ENCODE data around the gene TTPAL. TPM values are rescaled to one million over a fixed set of nuclear protein-coding genes. Genes with fewer than 3 reads are reported as not detected.

TTPAL gene
- total and polyA plus RNA-seq, 9 of the 15 experiments (the other 6 are each of a cell fraction or from before 2014, with no cell fraction given): 1.1 to 7.0 (median 2.6) TPM

GRCh38 chr20:44428174-44429016 is 47.3 kb upstream of the TTPAL start:
- BruUV-seq (replicated peaks): no TSS peak
- Histone ChIP-seq H3K36me3 (ENCODE audit: control insufficient read depth, insufficient read depth, low read length) (no peaks in the 10 kb centered on the region), H3K9me1 (ENCODE audit: control insufficient read depth, insufficient read depth, low read length) (no peaks in the 10 kb centered on the region), H3K27me3 (ENCODE audit: control insufficient read depth in 2 of 2, insufficient read depth in 2 of 2, low read length in 2 of 2) (peaks cover 31 to 57% of the 10 kb centered on the region in 2 experiments; a peak in 4 of 5 replicates), H3K4me2 (ENCODE audit: insufficient read depth, low read length) (no peak overlapping the region), H3K79me2 (ENCODE audit: control insufficient read depth, insufficient read depth, low read length) (no peaks in the 10 kb centered on the region), H3K9me3 (replicated peaks; ENCODE audit: control insufficient read depth, insufficient read depth, low read depth, low read length) (no peaks in the 10 kb centered on the region), H3K27ac (ENCODE audit: extremely low read depth, low read depth, low read length) (no peak overlapping the region), H4K20me1 (replicated peaks; ENCODE audit: control insufficient read depth, insufficient read depth, low read length) (peaks cover 3% of the 10 kb centered on the region; the same call in 1 of the 2 replicates), H2AFZ (ENCODE audit: low read depth, low read length) (no peak overlapping the region), H3K4me3 (no peak overlapping the region), H3K9ac (ENCODE audit: insufficient read depth in 1 of 2, low read depth in 2 of 2, low read length in 2 of 2) (no peak overlapping the region), H3K4me1 (replicated peaks in 1 of 2; ENCODE audit: control insufficient read depth in 2 of 2, insufficient read depth in 2 of 2, low read length in 2 of 2) (no peaks in the 10 kb centered on the region)
- ChIA-PET CTCF (ENCODE audit: low intra/inter-chr PET ratio) (no interaction called here), POLR2A (no interaction called here)
- no peak for ATAC-seq
- no peak for TF ChIP-seq CEBPG (CRISPR knock-in tag; IDR thresholded peaks at IDR 0.05)
- peak in 1 of 2 experiments; percentile 67; a peak in 2 of 4 replicates for TF ChIP-seq CEBPG (tag; conservative IDR thresholded peaks at IDR 0.05 in 1 of 2, IDR thresholded peaks at IDR 0.05 in 1 of 2)
- peak; percentile 27; the same call in 1 of the 2 replicates for TF ChIP-seq CEBPB (tag; IDR thresholded peaks at IDR 0.05)
- TF ChIP-seq RFX5 (IDR thresholded peaks at IDR 0.05; ENCODE audit: low read depth, low read length): no peak
- TF ChIP-seq, protein P1, sequence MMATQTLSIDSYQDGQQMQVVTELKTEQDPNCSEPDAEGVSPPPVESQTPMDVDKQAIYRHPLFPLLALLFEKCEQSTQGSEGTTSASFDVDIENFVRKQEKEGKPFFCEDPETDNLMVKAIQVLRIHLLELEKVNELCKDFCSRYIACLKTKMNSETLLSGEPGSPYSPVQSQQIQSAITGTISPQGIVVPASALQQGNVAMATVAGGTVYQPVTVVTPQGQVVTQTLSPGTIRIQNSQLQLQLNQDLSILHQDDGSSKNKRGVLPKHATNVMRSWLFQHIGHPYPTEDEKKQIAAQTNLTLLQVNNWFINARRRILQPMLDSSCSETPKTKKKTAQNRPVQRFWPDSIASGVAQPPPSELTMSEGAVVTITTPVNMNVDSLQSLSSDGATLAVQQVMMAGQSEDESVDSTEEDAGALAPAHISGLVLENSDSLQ (IDR thresholded peaks at IDR 0.05): peak; percentile 44
- DNase-seq (ENCODE audit: extremely low read depth in 1 of 4, low spot score in 3 of 4): no peak
- 0% methylated on average over 8 of the region's 8 CpGs for WGBS (ENCODE audit: insufficient coverage, low coverage, missing lambda C conversion rate)
- FAIRE-seq: no peak
- in situ Hi-C loops (cut with MboI): no loop called here
- intact Hi-C loops (cut with micrococcal nuclease): no loop called here

All from K562 (cell line).